SK-N-SH (cell line): ENCODE results near the gene RAB6A.

ENCODE experiments used
- CTCF ChIP-seq: fragments of 200-600 bp; sonication (generic); IDR thresholded peaks from 2 replicates; pipeline ENCODE4 v1.6.1; 2017; ENCODE audit warnings: antibody characterized with exemption, mild to moderate bottlenecking, moderate library complexity
- FOSL2 ChIP-seq: IDR thresholded peaks from 2 replicates; pipeline ENCODE4 v1.4.0; 2012; ENCODE audit warnings: low read depth, mild to moderate bottlenecking, moderate library complexity, borderline replicate concordance
- FOXM1 ChIP-seq: IDR thresholded peaks from 2 replicates; pipeline ENCODE4 v1.4.0; 2012; ENCODE audit warnings: low read depth, mild to moderate bottlenecking
- JUND ChIP-seq: IDR thresholded peaks from 2 replicates; pipeline ENCODE4 v1.4.0; 2012
- NFIC ChIP-seq: IDR thresholded peaks from 2 replicates; pipeline ENCODE4 v1.4.0; 2012; ENCODE audit warnings: borderline replicate concordance
- POLR2AphosphoS5 ChIP-seq: IDR thresholded peaks from 2 replicates; pipeline ENCODE4 v1.6.1; 2012; ENCODE audit warnings: low read depth, low read length
- RAD21 ChIP-seq: IDR thresholded peaks from 2 replicates; pipeline ENCODE4 v1.6.1; 2012; ENCODE audit warnings: mild to moderate bottlenecking, low read length
- SMC3 ChIP-seq: IDR thresholded peaks from 2 replicates; pipeline ENCODE4 v1.6.1; 2012; ENCODE audit warnings: low read depth, low read length, improper control_type of control experiment
- ZBTB33 ChIP-seq: IDR thresholded peaks from 2 replicates; pipeline ENCODE4 v1.4.0; 2012; ENCODE audit warnings: low read depth, borderline replicate concordance

DNA sequence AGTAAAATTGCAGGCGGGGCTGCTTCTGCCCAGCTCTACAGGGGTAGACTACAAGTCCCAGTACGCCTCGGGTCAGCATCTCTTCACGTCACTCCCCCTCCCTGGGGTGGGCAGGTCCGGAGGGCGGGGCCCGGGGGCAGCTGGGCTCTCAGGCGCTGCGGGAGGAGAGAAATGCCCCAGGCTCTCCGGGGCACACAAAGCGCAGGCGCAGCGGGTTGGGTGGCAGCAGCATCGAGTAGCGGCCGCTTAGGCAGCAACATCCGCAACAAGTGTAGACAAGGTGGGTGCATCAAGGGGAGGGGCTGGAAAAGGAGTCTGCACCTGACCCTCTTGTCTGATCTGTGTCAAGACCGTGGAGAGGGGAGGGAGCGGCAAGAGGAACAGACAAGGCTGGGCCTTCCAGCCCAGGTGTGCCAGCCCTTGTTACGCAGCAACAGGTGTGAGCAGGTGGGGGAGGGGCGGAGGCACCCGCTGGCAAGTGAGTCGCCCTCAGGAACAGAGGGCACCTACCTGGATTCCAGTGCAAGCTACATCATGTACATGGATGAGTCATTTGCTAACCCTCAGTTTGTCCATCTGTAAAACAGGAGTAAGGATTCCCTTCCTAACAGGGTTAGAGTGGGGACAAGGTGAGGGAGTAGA, 113.3 kb downstream of the RAB6A start:
- TF ChIP-seq NFIC (no peak), POLR2AphosphoS5 (no peak), SMC3 (no peak), FOXM1 (no peak), CTCF (no peak), FOSL2 (no peak), JUND (no peak), ZBTB33 (no peak), RAD21 (no peak)
